ENCODE data around the gene OR14A2.
"Not testable (repeated sequence)": the region's sequence is repeated elsewhere in the genome, so short reads cannot be mapped to it uniquely, and the experiment has no call there.

Gene OR14A2

GRCh38 chr1:247721222-247721621, 26.7 kb downstream of the OR14A2 start:
- Histone ChIP-seq H3K4me1 (no peaks in the 10 kb centered on the region), H3K27me3 (no peaks in the 10 kb centered on the region), H3K4me3 (ENCODE audit: low read depth, low read length) (no peak overlapping the region), H3K9me3 (no peaks in the 10 kb centered on the region), H3K36me3 (no peaks in the 10 kb centered on the region)
- no peak for TF ChIP-seq CTCF (IDR thresholded peaks at IDR 0.05; ENCODE audit: low read depth, low read length)
- no peak for DNase-seq

GRCh38 chr1:247716546-247716945, 31.4 kb downstream of the OR14A2 start, which contains the start of gene OR6F1:
Gene OR6F1 (minus strand): TSS chr1:247716646. CDS start chr1:247712755, 3,891 bp downstream.
- TF ChIP-seq CTCF (IDR thresholded peaks at IDR 0.05; ENCODE audit: low read depth, low read length): no peak
- Histone ChIP-seq H3K4me3 (ENCODE audit: low read depth, low read length) (no peak within 1 kb of the TSS), H3K36me3 (no peaks in the 10 kb centered on the region), H3K9me3 (no peaks in the 10 kb centered on the region), H3K4me1 (no peaks in the 10 kb centered on the region), H3K27me3 (no peaks in the 10 kb centered on the region)
- no peak for DNase-seq

- H3K9me3 ChIP-seq: no peaks in the 10 kb centered on the region
- no peaks in the 10 kb centered on the region for H3K27me3 ChIP-seq
- no peaks in the 10 kb centered on the region for H3K4me1 ChIP-seq
- H3K36me3 ChIP-seq: no peaks in the 10 kb centered on the region
- no peak for DNase-seq
- TF ChIP-seq CTCF (IDR thresholded peaks at IDR 0.05; ENCODE audit: low read depth, low read length): no peak
- H3K4me3 ChIP-seq (ENCODE audit: low read depth, low read length): no peak overlapping the region
These were observed 34.2 kb downstream of the OR14A2 start for GRCh38 chr1:247713753-247714152.

- not testable (repeated sequence) for H3K9me3 ChIP-seq, DNase-seq, H3K27me3 ChIP-seq
These were observed 37.3 kb downstream of the OR14A2 start for GRCh38 chr1:247710681-247711080.

GRCh38 chr1:247701338-247701737, 46.6 kb downstream of the OR14A2 start:
- no peak overlapping the region for H3K4me3 ChIP-seq (ENCODE audit: low read depth, low read length)
- no peaks in the 10 kb centered on the region for H3K4me1 ChIP-seq
- no peaks in the 10 kb centered on the region for H3K27me3 ChIP-seq
- no peak for DNase-seq
- H3K36me3 ChIP-seq: no peaks in the 10 kb centered on the region
- no peak for TF ChIP-seq CTCF (IDR thresholded peaks at IDR 0.05; ENCODE audit: low read depth, low read length)
- no peaks in the 10 kb centered on the region; the same call in 1 of the 2 replicates for H3K9me3 ChIP-seq

More at GRCh38 chr1:247710681-247711080, 37.3 kb downstream of the OR14A2 start:
- not testable (repeated sequence) for H3K4me1 ChIP-seq; H3K36me3 ChIP-seq; H3K4me3 ChIP-seq (ENCODE audit: low read depth, low read length)

- Histone ChIP-seq H3K27me3 (no peaks in the 10 kb centered on the region), H3K4me3 (ENCODE audit: low read depth, low read length) (no peak overlapping the region), H3K9me3 (no peaks in the 10 kb centered on the region), H3K36me3 (no peaks in the 10 kb centered on the region), H3K4me1 (no peaks in the 10 kb centered on the region)
- DNase-seq: peak; percentile 52
- peak; percentile 91 for TF ChIP-seq CTCF (IDR thresholded peaks at IDR 0.05; ENCODE audit: low read depth, low read length)
These were observed 66.5 kb downstream of the OR14A2 start for GRCh38 chr1:247681288-247681897.

Measured in BE2C (cell line).